HG03064 (cell line): ENCODE results near the gene B4GALT6.
"Not testable (repeated sequence)": the region's sequence is repeated elsewhere in the genome, so short reads cannot be mapped to it uniquely, and the experiment has no call there.

ENCODE experiments used
- ATAC-seq: cut with Tn5 transposase; IDR thresholded peaks from one replicate; pipeline ENCODE4 v1.9.1; 2021; ENCODE audit warnings: low read depth; ENCODE audit not compliant: unreplicated experiment

The B4GALT6 gene

GRCh38 chr18:31684279-31685096 is at the start of gene B4GALT6:
Gene B4GALT6, minus strand, starts transcription at chr18:31684581. Its CDS starts 155 bp downstream, at chr18:31684426.
- ATAC-seq = peak; percentile 29

GRCh38 chr18:31731628-31732027 is 47.2 kb upstream of the B4GALT6 start:
- ATAC-seq = no peak

GRCh38 chr18:31729196-31729595 is 44.8 kb upstream of the B4GALT6 start:
- ATAC-seq = not testable (repeated sequence)

- ATAC-seq = no peak
These were observed 39.8 kb upstream of the B4GALT6 start for GRCh38 chr18:31723990-31724711.

- ATAC-seq = no peak
These were observed 39.2 kb upstream of the B4GALT6 start for GRCh38 chr18:31723639-31723989.

- peak; percentile 93 for ATAC-seq
These were observed 38.1 kb upstream of the B4GALT6 start for GRCh38 chr18:31722369-31722957.

- ATAC-seq = no peak
These were observed 37.2 kb upstream of the B4GALT6 start for GRCh38 chr18:31721601-31722000.

- ATAC-seq = no peak
These were observed 36.5 kb upstream of the B4GALT6 start for GRCh38 chr18:31720867-31721266.

GRCh38 chr18:31719363-31720006 is 35.1 kb upstream of the B4GALT6 start:
- no peak for ATAC-seq

- ATAC-seq = no peak
These were observed 34.0 kb upstream of the B4GALT6 start for GRCh38 chr18:31718386-31718785.

- no peak for ATAC-seq
These were observed 32.0 kb upstream of the B4GALT6 start for GRCh38 chr18:31716362-31716761.

GRCh38 chr18:31711365-31712172 is 27.2 kb upstream of the B4GALT6 start:
- ATAC-seq = no peak

GRCh38 chr18:31710826-31711225 is 26.4 kb upstream of the B4GALT6 start:
- ATAC-seq = no peak

- no peak for ATAC-seq
These were observed 23.4 kb upstream of the B4GALT6 start for GRCh38 chr18:31707815-31708214.

GRCh38 chr18:31702449-31702848 is 18.1 kb upstream of the B4GALT6 start:
- ATAC-seq = no peak

- no peak for ATAC-seq
These were observed 17.4 kb upstream of the B4GALT6 start for GRCh38 chr18:31701744-31702143.

- no peak for ATAC-seq
These were observed 16.6 kb upstream of the B4GALT6 start for GRCh38 chr18:31700990-31701389.

- ATAC-seq = no peak
These were observed 13.2 kb upstream of the B4GALT6 start for GRCh38 chr18:31697351-31698298.

GRCh38 chr18:31695989-31696388 is 11.6 kb upstream of the B4GALT6 start:
- no peak for ATAC-seq
